H54 (cell line): ENCODE measurements around the gene IDH3B.
"Not testable (repeated sequence)": the region's sequence is repeated elsewhere in the genome, so short reads cannot be mapped to it uniquely, and the experiment has no call there.

Source experiments
- DNase-seq: peaks from one replicate; pipeline ENCODE4 v3.0.0; 2011; ENCODE audit warnings: low spot score, mixed read lengths; ENCODE audit not compliant: insufficient read length
- FAIRE-seq: peaks from 3 replicates; lab custom pipeline; 2011; peaks lifted over from hg19 to GRCh38; lab: Jason Lieb, UNC
- POLR2A ChIP-seq: IDR thresholded peaks from 2 replicates; pipeline ENCODE4 v1.6.1; 2011; ENCODE audit warnings: low read depth, mild to moderate bottlenecking, low read length

Gene IDH3B

GRCh38 chr20:2691127-2691526, 27.1 kb upstream of the IDH3B start:
- DNase-seq = no peak
- no peak for TF ChIP-seq POLR2A
- FAIRE-seq = no peak

GRCh38 chr20:2690718-2691117, 26.7 kb upstream of the IDH3B start:
- no peak for DNase-seq
- no peak for TF ChIP-seq POLR2A
- FAIRE-seq = no peak

GRCh38 chr20:2690213-2690612, 26.2 kb upstream of the IDH3B start:
- no peak for FAIRE-seq
- DNase-seq = no peak
- TF ChIP-seq POLR2A = no peak

- FAIRE-seq (no peak), DNase-seq (peak; percentile 76)
- TF ChIP-seq POLR2A = no peak
Observed at GRCh38 chr20:2688041-2688591, 24.1 kb upstream of the IDH3B start.

- TF ChIP-seq POLR2A = no peak
- FAIRE-seq (no peak), DNase-seq (no peak)
Observed at GRCh38 chr20:2687514-2687913, 23.5 kb upstream of the IDH3B start.

GRCh38 chr20:2684817-2685216, 20.8 kb upstream of the IDH3B start:
- not testable (repeated sequence) for FAIRE-seq

GRCh38 chr20:2682040-2682439, 18.0 kb upstream of the IDH3B start:
- not testable (repeated sequence) for FAIRE-seq, DNase-seq

More at GRCh38 chr20:2684817-2685216, 20.8 kb upstream of the IDH3B start:
- not testable (repeated sequence) for DNase-seq

- DNase-seq = no peak
- no peak for FAIRE-seq
- no peak for TF ChIP-seq POLR2A
Observed at GRCh38 chr20:2680046-2680445, 16.0 kb upstream of the IDH3B start.

- FAIRE-seq (no peak), DNase-seq (no peak)
- no peak for TF ChIP-seq POLR2A
Observed at GRCh38 chr20:2673453-2673852, 9.4 kb upstream of the IDH3B start.

GRCh38 chr20:2672446-2672845, 8.4 kb upstream of the IDH3B start:
- FAIRE-seq = no peak

GRCh38 chr20:2671977-2672376, 8.0 kb upstream of the IDH3B start:
- no peak for TF ChIP-seq POLR2A
- FAIRE-seq (no peak), DNase-seq (no peak)

More at GRCh38 chr20:2672446-2672845, 8.4 kb upstream of the IDH3B start:
- DNase-seq = no peak
- TF ChIP-seq POLR2A = no peak

GRCh38 chr20:2663364-2663886, 591 bp downstream of the IDH3B start:
- DNase-seq = no peak
- no peak for TF ChIP-seq POLR2A
- FAIRE-seq = no peak

- TF ChIP-seq POLR2A = no peak
- DNase-seq (no peak), FAIRE-seq (no peak)
Observed at GRCh38 chr20:2659547-2659946, 4.5 kb downstream of the IDH3B start.

GRCh38 chr20:2658414-2659354, 5.3 kb downstream of the IDH3B start:
- TF ChIP-seq POLR2A = no peak
- FAIRE-seq (no peak), DNase-seq (no peak)
